ENCODE results near the gene PCDHA13.
"Not testable (repeated sequence)": the region's sequence is repeated elsewhere in the genome, so short reads cannot be mapped to it uniquely, and the experiment has no call there.

Gene PCDHA13

DNA sequence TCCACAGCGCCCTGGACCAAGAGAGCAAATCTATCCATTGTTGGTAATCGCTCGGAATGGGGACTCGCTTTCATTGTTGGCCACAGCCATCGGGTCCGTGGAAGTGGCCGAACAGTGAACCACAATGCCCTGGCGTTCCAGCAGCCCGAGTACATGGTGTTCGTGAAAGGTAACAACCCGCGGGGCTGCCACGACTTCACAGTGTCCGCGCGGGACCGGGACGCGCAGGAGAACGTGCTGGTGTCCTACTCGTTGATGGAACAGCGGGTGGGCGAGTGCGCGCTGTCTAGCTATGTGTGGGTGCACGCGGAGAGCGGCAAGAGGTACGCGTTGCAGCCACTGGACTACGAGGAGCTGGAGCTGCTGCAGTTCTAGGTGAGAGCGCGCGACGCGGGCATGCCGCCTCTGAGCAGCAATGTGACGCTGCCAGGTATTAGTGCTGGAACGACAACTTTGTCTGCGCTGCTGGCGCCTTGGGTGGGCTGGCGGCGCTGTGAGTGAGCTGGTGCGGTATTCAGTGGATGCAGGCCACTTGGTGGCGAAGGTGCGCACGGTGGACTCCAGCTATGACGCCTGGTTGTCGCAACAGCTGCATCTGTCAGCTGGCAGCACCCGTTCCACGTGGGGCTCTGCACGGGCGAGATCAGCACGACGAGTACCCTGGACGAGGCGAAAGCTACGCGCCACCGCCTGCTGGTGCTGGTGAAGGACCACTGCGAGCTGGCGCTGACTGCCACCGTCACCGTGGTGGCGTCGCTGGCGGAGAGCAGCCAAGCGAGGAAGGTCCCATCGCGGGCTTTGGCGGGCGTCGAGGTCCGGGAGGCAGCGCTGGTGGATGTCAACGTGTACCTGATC lies 19.3 kb upstream of the PCDHA13 start:
- Mint-ChIP-seq H3K27me3 (peaks cover 19% of the 10 kb centered on the region), H3K27ac (no peak overlapping the region), H3K36me3 (peaks cover 2% of the 10 kb centered on the region), H3K9me3 (peaks cover 6% of the 10 kb centered on the region), H3K4me3 (no peak overlapping the region), H3K4me1 (no peaks in the 10 kb centered on the region)

DNA sequence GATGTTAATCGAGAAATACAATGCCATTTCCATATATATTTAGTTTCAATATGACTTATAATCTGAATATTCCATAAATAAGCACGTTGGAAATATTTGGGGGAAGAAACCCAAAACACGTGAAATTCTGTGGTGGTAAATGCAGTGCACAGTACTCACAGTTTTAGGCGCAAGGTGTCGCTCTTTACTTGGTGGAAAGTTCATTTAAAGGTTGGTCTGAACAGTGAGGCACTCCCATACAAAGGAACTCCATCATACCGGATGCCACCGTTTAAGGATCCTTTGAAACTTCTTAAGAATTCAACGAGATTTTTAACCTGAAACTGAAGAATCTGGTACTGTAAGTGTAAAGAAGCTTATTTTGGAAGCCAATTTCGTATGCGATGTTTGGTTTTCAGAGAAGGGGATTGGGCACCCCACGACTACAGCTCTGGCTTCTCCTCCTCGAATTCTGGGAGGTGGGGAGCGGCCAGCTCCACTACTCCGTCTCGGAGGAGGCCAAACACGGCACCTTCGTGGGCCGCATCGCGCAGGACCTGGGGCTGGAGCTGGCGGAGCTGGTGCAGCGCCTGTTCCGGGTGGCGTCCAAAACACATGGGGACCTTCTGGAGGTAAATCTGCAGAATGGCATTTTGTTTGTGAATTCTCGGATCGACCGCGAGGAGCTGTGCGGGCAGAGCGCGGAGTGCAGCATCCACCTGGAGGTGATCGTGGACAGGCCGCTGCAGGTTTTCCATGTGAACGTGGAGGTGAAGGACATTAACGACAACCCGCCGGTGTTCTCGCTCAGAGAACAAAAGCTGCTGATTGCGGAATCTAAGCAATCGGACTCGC lies 13.0 kb upstream of the PCDHA13 start, which contains the start of gene PCDHA11:
PCDHA11 (plus strand) TSS at position 237 of the 834 bp plus-strand sequence; CDS start at position 384, 147 bp downstream.
- Mint-ChIP-seq H3K36me3 (peaks cover 3% of the 10 kb centered on the region), H3K4me1 (no peaks in the 10 kb centered on the region), H3K4me3 (no peak within 1 kb of the TSS), H3K27me3 (peaks cover 23% of the 10 kb centered on the region), H3K9me3 (peaks cover 16% of the 10 kb centered on the region), H3K27ac (no peak within 1 kb of the TSS)

DNA sequence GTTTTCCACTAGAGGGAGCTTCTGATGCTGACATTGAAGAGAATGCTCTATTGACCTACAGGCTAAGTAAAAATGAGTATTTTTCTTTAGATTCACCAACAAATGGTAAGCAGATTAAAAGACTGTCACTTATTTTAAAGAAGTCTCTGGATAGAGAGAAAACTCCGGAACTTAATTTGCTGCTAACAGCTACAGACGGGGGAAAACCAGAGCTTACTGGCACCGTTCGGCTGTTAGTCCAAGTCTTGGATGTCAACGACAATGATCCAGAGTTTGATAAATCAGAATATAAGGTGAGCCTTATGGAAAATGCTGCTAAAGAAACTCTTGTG lies 12.4 kb upstream of the PCDHA13 start:
- peaks cover 13% of the 10 kb centered on the region for H3K9me3 Mint-ChIP-seq
- H3K36me3 Mint-ChIP-seq: peaks cover 3% of the 10 kb centered on the region
- H3K4me3 Mint-ChIP-seq: no peak overlapping the region
- peaks cover 25% of the 10 kb centered on the region for H3K27me3 Mint-ChIP-seq
- no peak overlapping the region for H3K27ac Mint-ChIP-seq
- no peaks in the 10 kb centered on the region for H3K4me1 Mint-ChIP-seq

DNA sequence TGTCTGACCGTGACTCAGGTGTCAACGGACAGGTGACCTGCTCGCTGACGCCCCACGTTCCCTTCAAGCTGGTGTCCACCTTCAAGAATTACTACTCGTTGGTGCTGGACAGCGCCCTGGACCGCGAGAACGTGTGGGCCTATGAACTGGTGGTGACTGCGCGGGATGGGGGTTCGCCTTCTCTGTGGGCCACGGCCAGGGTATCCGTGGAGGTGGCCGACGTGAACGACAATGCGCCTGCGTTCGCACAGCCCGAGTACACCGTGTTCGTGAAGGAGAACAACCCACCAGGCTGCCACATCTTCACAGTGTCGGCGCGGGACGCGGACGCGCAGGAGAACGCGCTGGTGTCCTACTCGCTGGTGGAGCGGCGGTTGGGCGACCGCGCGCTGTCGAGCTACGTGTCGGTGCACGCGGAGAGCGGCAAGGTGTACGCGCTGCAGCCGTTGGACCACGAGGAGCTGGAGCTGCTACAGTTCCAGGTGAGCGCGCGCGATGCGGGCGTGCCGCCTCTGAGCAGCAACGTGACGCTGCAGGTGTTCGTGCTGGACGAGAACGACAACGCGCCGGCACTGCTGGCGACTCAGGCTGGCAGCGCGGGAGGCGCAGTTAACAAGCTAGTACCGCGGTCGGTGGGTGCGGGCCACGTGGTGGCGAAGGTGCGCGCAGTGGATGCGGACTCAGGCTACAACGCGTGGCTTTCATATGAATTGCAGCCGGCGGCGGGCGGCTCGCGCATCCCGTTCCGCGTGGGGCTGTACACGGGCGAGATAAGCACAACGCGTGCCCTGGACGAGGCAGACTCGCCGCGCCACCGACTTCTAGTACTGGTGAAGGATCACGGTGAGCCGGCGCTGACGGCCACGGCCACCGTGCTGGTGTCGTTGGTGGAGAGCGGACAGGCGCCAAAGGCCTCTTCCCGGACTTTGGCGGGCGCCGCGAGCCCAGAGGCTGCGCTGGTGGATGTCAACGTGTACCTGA lies 11.4 kb upstream of the PCDHA13 start:
- Mint-ChIP-seq H3K4me3 (no peak overlapping the region), H3K27ac (no peak overlapping the region), H3K9me3 (peaks cover 11% of the 10 kb centered on the region), H3K36me3 (peaks cover 3% of the 10 kb centered on the region), H3K4me1 (no peaks in the 10 kb centered on the region), H3K27me3 (peaks cover 28% of the 10 kb centered on the region)

DNA sequence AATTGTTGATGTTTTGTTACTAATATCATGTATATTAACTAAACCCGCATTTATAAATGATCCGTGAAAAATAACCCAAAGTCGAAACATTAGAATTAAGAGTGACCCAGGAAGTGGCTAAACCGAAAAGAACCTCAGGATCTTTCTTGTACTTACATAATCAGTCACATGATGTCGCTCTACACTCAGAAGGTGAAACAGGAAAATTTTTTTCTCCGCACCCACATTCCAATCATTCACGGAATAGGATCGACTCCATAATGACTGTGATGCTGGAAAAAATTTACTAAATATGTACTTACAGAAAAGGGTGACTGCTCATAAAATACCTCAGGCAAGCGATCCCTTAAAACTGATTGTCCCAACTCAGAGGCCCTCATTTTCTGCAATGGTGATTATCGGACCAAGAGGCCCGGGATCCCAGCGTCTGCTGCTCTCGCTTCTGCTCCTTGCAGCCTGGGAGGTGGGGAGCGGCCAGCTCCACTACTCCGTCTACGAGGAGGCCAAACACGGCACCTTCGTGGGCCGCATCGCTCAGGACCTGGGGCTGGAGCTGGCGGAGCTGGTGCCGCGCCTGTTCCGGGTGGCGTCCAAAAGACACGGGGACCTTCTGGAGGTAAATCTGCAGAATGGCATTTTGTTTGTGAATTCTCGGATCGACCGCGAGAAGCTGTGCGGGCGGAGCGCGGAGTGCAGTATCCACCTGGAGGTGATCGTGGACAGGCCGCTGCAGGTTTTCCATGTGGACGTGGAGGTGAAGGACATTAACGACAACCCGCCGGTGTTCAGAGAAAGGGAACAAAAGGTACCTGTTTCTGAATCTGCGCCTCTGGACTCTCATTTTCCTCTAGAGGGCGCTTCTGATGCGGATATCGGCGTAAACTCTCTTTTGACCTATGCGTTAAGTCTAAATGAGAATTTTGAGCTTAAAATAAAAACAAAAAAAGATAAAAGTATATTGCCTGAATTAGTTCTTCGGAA lies 6.5 kb upstream of the PCDHA13 start, which contains the start of gene PCDHA12:
PCDHA12 (plus strand) TSS at position 224 of the 981 bp plus-strand sequence; CDS start at position 389, 165 bp downstream.
- peaks cover 37% of the 10 kb centered on the region for H3K27me3 Mint-ChIP-seq
- no peaks in the 10 kb centered on the region for H3K4me1 Mint-ChIP-seq
- H3K27ac Mint-ChIP-seq: no peak within 1 kb of the TSS
- H3K9me3 Mint-ChIP-seq: peaks cover 20% of the 10 kb centered on the region
- peaks cover 5% of the 10 kb centered on the region for H3K36me3 Mint-ChIP-seq
- no peak within 1 kb of the TSS for H3K4me3 Mint-ChIP-seq

DNA sequence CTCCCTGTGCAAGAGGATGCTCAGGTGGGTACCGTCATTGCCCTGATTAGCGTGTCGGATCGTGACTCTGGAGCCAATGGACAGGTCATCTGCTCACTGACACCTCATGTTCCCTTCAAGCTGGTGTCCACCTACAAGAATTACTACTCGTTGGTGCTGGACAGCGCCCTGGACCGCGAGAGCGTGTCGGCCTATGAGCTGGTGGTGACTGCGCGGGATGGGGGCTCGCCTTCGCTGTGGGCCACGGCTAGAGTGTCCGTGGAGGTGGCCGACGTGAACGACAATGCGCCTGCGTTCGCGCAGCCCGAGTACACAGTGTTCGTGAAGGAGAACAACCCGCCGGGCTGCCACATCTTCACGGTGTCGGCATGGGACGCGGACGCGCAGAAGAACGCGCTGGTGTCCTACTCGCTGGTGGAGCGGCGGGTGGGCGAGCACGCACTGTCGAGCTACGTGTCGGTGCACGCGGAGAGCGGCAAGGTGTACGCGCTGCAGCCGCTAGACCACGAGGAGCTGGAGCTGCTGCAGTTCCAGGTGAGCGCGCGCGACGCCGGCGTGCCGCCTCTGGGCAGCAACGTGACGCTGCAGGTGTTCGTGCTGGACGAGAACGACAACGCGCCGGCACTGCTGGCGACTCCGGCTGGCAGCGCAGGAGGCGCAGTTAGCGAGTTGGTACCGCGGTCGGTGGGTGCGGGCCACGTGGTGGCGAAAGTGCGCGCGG lies 5.2 kb upstream of the PCDHA13 start:
- H3K27me3 Mint-ChIP-seq: peaks cover 45% of the 10 kb centered on the region
- H3K4me1 Mint-ChIP-seq, H3K4me3 Mint-ChIP-seq, H3K27ac Mint-ChIP-seq: not testable (repeated sequence)
- H3K9me3 Mint-ChIP-seq: peaks cover 32% of the 10 kb centered on the region
- peaks cover 12% of the 10 kb centered on the region for H3K36me3 Mint-ChIP-seq

DNA sequence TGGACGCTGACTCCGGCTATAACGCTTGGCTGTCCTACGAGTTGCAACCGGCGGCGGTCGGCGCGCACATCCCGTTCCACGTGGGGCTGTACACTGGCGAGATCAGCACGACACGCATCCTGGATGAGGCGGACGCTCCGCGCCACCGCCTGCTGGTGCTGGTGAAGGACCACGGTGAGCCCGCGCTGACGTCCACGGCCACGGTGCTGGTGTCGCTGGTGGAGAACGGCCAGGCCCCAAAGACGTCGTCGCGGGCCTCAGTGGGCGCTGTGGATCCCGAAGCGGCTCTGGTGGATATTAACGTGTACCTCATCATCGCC lies 4.7 kb upstream of the PCDHA13 start:
- H3K9me3 Mint-ChIP-seq: peaks cover 30% of the 10 kb centered on the region

DNA sequence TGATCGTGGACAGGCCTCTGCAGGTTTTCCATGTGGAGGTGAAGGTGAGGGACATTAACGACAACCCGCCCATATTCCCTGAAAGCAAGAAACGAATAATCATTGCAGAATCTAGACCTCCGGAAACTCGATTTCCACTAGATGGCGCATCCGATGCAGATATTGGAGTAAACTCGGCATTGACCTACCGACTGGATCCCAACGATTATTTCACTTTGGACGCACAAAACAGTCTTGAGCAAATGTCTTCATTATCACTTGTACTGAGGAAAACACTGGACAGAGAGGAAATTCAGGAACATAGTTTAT lies 621 bp downstream of the PCDHA13 start:
- Mint-ChIP-seq H3K27ac (no peak overlapping the region), H3K9me3 (peaks cover 42% of the 10 kb centered on the region), H3K4me1 (no peaks in the 10 kb centered on the region), H3K4me3 (no peak overlapping the region), H3K27me3 (peaks cover 34% of the 10 kb centered on the region), H3K36me3 (peaks cover 16% of the 10 kb centered on the region)

More for the DNA sequence above, 4.7 kb upstream of the PCDHA13 start:
- H3K27me3 Mint-ChIP-seq: peaks cover 43% of the 10 kb centered on the region
- H3K4me1 Mint-ChIP-seq: no peaks in the 10 kb centered on the region
- H3K4me3 Mint-ChIP-seq: no peak overlapping the region
- no peak overlapping the region for H3K27ac Mint-ChIP-seq
- H3K36me3 Mint-ChIP-seq: peaks cover 14% of the 10 kb centered on the region

DNA sequence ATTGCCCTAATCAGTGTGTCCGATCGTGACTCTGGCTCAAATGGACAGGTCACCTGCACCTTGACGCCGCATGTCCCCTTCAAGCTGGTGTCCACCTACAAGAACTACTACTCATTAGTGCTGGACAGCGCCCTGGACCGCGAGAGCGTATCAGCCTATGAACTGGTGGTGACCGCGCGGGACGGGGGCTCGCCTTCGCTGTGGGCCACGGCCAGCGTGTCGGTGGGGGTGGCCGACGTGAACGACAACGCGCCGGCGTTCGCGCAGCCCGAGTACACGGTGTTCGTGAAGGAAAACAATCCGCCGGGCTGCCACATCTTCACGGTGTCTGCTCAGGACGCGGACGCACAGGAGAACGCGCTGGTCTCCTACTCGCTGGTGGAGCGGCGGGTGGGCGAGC lies 1.4 kb downstream of the PCDHA13 start:
- H3K27ac Mint-ChIP-seq: no peak overlapping the region

DNA sequence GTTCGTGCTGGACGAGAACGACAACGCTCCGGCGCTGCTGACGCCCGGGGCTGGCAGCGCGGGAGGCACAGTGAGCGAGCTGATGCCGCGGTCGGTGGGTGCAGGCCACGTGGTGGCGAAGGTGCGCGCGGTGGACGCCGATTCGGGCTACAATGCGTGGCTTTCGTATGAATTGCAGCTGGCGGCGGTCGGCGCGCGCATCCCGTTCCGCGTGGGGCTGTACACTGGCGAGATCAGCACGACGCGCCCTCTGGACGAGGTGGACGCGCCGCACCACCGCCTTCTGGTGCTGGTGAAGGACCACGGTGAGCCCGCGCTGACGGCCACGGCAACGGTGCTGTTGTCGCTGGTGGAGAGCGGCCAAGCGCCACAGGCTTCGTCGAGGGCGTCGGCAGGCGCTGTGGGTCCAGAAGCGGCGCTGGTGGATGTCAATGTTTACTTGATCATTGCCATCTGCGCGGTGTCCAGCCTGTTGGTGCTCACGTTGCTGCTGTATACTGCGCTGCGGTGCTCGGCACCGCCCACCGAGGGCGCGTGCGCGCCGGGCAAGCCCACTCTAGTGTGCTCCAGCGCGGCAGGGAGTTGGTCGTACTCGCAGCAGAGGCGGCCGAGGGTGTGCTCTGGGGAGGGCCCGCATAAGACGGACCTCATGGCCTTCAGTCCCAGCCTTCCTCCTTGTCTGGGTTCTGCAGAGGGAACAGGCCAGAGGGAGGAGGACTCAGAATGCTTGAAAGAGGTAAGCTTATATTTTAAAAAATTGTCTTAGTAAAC lies 2.2 kb downstream of the PCDHA13 start:
- H3K9me3 Mint-ChIP-seq: peaks cover 47% of the 10 kb centered on the region
- H3K27me3 Mint-ChIP-seq: peaks cover 36% of the 10 kb centered on the region
- peaks cover 16% of the 10 kb centered on the region for H3K36me3 Mint-ChIP-seq
- H3K4me1 Mint-ChIP-seq: no peaks in the 10 kb centered on the region
- H3K4me3 Mint-ChIP-seq: no peak overlapping the region
- H3K27ac Mint-ChIP-seq: no peak overlapping the region

More for the DNA sequence above, 1.4 kb downstream of the PCDHA13 start:
- H3K9me3 Mint-ChIP-seq: peaks cover 47% of the 10 kb centered on the region
- no peak overlapping the region for H3K4me3 Mint-ChIP-seq
- H3K27me3 Mint-ChIP-seq: peaks cover 36% of the 10 kb centered on the region
- no peaks in the 10 kb centered on the region for H3K4me1 Mint-ChIP-seq
- H3K36me3 Mint-ChIP-seq: peaks cover 16% of the 10 kb centered on the region

DNA sequence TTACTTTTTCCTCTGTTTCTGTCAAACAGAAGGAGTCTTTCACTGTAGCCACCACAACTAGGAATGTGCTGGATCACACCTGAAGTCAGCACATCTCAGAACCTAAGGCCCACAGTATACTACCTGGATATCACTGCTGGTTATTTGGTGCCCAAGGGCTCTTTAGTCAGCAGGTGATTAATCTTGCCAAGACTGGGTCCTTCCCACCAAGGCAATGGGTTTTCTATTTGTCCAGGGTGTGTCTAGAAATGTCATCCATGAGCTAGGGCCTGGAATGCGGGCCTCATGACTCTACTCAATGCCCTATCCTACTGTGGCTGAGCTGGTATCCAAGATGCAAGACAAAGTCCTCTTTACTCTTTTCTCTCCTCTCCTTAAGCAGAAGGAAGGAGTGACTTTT lies 34.4 kb downstream of the PCDHA13 start:
- Mint-ChIP-seq H3K27ac (no peak overlapping the region), H3K27me3 (peaks cover 5% of the 10 kb centered on the region), H3K4me1 (no peaks in the 10 kb centered on the region), H3K9me3 (peaks cover 13% of the 10 kb centered on the region), H3K4me3 (no peak overlapping the region), H3K36me3 (no peaks in the 10 kb centered on the region)

DNA sequence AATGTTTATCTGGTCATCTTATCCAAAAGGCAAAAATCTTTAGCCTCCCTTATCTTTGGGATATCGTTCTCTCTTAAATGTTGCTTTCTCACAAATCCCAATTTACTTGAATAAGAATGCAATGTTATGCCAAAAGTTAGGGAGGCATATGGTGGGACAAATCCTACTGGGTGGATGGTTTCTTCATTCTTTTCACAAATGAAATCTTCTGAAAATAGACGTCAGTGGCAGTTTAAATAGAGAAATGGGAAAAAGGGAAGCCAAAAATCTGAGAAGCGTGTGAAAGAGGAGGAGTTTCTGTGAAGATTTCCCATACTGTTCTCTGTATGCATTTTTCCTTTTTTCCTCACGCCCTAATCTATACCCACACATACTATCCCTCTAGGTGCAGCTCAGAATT lies 41.7 kb downstream of the PCDHA13 start:
- Mint-ChIP-seq H3K4me3 (no peak overlapping the region), H3K9me3 (no peaks in the 10 kb centered on the region), H3K27ac (no peak overlapping the region), H3K4me1 (peaks cover 4% of the 10 kb centered on the region), H3K27me3 (peaks cover 36% of the 10 kb centered on the region), H3K36me3 (no peaks in the 10 kb centered on the region)

DNA sequence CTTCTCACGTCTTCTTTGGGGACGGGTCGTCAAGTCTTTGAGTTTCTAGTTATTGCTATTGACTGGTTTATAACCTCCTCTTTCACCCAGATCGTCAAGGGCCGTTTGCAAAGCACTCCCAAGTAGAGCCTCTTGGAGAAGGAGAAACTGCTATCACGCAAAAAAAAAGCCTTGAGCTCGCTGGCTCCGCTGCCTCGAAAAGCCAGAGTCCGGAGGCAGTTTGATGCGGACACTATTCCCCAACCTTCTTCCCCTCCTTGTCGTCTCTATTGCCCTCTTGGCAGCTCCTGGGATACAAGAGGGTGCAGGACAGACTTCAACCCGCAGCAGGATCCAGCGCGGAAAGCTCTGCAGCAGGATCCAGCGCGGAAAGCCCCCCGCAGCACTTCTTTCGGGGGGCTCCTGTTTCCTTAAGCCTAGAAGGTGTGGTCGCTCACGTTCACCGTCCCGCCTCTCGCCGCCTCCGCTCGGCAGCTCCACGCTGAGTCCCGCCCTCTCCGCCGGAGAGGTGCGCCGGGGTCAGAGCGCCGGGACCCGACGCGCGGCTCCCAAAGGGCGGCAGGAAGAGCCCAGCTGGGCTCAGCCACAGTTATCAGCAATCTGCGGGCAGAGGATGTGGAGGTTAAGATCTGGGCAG lies 44.0 kb downstream of the PCDHA13 start, which contains the start of gene PCDHAC1:
PCDHAC1 (plus strand) TSS at position 494 of the 637 bp plus-strand sequence. CDS start 594 bp downstream, outside the sequence.
- Mint-ChIP-seq H3K27ac (no peak within 1 kb of the TSS), H3K4me1 (peaks cover 4% of the 10 kb centered on the region), H3K36me3 (no peaks in the 10 kb centered on the region), H3K9me3 (no peaks in the 10 kb centered on the region), H3K4me3 (peak within 1 kb of the TSS; percentile 59), H3K27me3 (peaks cover 50% of the 10 kb centered on the region)
